ENCODE measurements around the gene LRRC23. TPM values are rescaled to one million over a fixed set of nuclear protein-coding genes. Genes with fewer than 3 reads are reported as not detected.
"Not testable (repeated sequence)": the region's sequence is repeated elsewhere in the genome, so short reads cannot be mapped to it uniquely, and the experiment has no call there.

LRRC23 gene
- total RNA-seq, 1 donor from 2014 or later = 11.6 TPM

DNA sequence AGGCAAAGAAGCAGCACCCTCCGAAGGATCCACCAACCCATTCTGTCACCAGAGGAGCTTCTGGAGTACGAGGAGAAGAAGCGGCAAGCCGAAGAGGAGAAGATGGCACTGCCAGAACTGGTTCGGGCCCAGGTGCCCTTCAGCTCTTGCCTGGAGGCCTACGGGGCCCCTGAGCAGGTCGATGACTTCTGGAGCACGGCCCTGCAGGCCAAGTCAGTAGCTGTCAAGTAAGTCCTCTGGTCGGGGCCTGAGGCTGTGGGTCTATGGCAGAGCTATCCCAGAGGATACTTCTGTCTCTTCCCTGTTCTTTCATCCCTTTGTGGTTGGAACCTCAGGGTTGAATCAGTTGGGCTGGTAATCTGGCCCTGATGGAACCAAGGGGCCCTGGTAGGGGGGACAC, 43.2 kb upstream of the LRRC23 start:
- TF ChIP-seq, protein P1, sequence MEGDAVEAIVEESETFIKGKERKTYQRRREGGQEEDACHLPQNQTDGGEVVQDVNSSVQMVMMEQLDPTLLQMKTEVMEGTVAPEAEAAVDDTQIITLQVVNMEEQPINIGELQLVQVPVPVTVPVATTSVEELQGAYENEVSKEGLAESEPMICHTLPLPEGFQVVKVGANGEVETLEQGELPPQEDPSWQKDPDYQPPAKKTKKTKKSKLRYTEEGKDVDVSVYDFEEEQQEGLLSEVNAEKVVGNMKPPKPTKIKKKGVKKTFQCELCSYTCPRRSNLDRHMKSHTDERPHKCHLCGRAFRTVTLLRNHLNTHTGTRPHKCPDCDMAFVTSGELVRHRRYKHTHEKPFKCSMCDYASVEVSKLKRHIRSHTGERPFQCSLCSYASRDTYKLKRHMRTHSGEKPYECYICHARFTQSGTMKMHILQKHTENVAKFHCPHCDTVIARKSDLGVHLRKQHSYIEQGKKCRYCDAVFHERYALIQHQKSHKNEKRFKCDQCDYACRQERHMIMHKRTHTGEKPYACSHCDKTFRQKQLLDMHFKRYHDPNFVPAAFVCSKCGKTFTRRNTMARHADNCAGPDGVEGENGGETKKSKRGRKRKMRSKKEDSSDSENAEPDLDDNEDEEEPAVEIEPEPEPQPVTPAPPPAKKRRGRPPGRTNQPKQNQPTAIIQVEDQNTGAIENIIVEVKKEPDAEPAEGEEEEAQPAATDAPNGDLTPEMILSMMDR (IDR thresholded peaks at IDR 0.05; ENCODE audit: insufficient read depth, low read length, severe bottlenecking) = no peak
- DNase-seq (ENCODE audit: low read depth) (no peak), FAIRE-seq (no peak)
- H3K36me3 ChIP-seq (ENCODE audit: control insufficient read depth, insufficient read depth, low read length) = peaks cover 50% of the 10 kb centered on the region
- H3K27me3 ChIP-seq (ENCODE audit: control insufficient read depth, insufficient read depth, low read length) = no peaks in the 10 kb centered on the region
- H3K4me3 ChIP-seq (ENCODE audit: low read depth, low read length) = no peak overlapping the region

DNA sequence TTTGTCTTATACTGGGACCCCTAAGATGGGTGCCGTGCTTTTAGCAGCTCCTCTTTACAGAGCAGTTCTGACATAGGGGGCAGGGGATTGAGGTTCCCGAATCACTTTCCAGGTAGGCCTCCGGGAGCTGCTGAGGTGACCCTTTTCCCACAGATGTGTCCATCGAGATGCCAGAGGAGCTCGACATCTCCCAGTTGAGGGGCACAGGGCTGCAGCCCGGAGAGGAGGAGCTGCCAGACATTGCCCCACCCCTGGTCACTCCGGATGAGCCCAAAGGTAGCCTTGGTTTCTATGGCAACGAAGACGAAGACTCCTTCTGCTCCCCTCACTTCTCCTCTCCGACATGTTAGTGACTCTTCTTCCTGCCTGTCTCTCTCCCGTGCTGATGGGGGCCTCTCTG, 41.6 kb upstream of the LRRC23 start:
- Histone ChIP-seq H3K4me3 (ENCODE audit: low read depth, low read length) (no peak overlapping the region), H3K27me3 (ENCODE audit: control insufficient read depth, insufficient read depth, low read length) (no peaks in the 10 kb centered on the region), H3K36me3 (ENCODE audit: control insufficient read depth, insufficient read depth, low read length) (peaks cover 43% of the 10 kb centered on the region)
- no peak for DNase-seq (ENCODE audit: low read depth)
- TF ChIP-seq, protein P1 (IDR thresholded peaks at IDR 0.05; ENCODE audit: insufficient read depth, low read length, severe bottlenecking) = no peak
- FAIRE-seq = no peak

DNA sequence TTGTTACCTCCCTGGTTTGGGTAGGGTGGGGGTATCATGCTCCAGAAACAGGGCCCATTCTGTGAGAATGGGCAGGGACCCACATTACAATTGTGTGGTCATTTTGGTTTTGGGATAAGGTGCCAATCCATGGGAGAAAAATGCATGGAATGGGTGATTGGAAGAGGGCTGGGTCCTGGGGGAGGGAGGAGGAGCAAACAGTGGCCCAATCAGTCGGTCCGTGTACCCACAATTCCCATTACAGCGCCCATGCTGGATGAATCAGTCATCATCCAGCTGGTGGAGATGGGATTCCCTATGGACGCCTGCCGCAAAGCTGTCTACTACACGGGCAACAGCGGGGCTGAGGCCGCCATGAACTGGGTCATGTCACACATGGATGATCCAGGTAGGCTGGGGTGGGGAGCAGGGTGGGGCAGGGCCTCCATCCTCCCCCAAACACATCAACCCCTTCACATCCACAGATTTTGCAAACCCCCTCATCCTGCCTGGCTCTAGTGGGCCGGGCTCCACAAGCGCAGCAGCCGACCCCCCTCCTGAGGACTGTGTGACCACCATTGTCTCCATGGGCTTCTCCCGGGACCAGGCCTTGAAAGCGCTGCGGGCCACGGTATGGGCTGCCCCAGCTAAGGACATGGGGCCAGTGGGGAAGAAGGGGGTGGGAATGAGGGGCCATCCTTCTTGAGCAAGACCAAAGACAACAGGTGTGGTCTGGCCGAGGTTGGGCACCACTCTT, 40.9 kb upstream of the LRRC23 start:
- Histone ChIP-seq H3K4me3 (ENCODE audit: low read depth, low read length) (no peak overlapping the region), H3K27me3 (ENCODE audit: control insufficient read depth, insufficient read depth, low read length) (no peaks in the 10 kb centered on the region), H3K36me3 (ENCODE audit: control insufficient read depth, insufficient read depth, low read length) (peaks cover 39% of the 10 kb centered on the region)
- FAIRE-seq (no peak), DNase-seq (ENCODE audit: low read depth) (no peak)
- TF ChIP-seq, protein P1 (IDR thresholded peaks at IDR 0.05; ENCODE audit: insufficient read depth, low read length, severe bottlenecking) = no peak

DNA sequence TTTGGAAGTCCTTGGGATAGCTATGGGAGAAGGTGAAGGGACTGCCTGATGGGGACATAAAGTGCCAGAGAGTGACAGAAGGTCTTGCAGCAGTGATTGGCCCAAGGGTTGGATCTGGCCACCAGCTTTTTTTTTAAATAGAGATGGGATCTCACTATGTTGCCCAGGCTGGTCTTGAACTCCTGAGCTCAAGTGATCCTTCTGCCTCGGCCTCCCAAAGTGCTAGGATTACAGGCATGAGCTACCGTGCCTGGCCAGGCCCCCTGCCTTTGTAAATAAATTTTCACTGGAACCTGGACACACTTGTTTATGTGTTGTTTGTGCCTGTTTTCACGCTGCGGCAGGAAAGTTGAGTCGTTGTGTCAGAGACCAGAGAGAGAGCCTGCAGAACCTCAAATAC, 39.3 kb upstream of the LRRC23 start:
- H3K36me3 ChIP-seq (ENCODE audit: control insufficient read depth, insufficient read depth, low read length) = peaks cover 43% of the 10 kb centered on the region
- not testable (repeated sequence) for H3K27me3 ChIP-seq (ENCODE audit: control insufficient read depth, insufficient read depth, low read length); DNase-seq (ENCODE audit: low read depth); FAIRE-seq; H3K4me3 ChIP-seq (ENCODE audit: low read depth, low read length)

DNA sequence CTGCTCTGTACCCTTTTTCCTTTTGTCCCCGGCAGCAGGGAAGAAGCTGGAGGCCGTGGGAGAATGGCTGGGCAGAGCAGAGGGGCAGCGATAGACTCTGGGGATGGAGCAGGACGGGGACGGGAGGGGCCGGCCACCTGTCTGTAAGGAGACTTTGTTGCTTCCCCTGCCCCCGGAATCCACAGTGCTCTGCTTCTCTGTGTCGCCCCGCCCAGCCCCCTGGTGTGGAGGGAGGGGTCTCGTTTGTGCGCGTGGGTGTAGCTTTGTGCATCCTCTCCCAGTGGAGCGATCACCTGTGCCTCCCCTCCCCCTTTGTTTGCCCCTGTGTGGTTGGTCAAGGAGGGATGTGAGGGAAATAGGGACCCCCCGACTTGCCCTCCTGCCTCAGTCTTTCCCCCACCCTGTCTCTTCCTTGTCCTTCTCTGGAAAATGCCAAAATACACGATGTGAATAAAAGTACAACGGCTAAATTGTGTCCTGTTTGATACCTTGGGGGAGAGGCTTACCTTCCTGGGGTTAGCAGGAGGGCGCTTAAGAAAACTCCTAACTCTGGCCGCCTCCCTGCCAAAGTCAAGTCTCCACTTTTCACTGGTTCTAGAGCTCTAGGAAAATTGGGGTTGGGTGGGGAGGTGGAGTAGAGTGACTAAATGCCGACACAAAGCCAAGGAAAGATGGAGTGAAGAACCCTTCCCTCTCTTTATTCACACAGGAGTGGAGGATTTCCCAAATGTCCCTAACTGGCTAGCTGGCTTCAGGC, 38.3 kb upstream of the LRRC23 start:
- FAIRE-seq = peak; percentile 94
- TF ChIP-seq, protein P1 (IDR thresholded peaks at IDR 0.05; ENCODE audit: insufficient read depth, low read length, severe bottlenecking) = no peak
- Histone ChIP-seq H3K27me3 (ENCODE audit: control insufficient read depth, insufficient read depth, low read length) (no peaks in the 10 kb centered on the region), H3K36me3 (ENCODE audit: control insufficient read depth, insufficient read depth, low read length) (peaks cover 36% of the 10 kb centered on the region), H3K4me3 (ENCODE audit: low read depth, low read length) (no peak overlapping the region)
- no peak for DNase-seq (ENCODE audit: low read depth)

DNA sequence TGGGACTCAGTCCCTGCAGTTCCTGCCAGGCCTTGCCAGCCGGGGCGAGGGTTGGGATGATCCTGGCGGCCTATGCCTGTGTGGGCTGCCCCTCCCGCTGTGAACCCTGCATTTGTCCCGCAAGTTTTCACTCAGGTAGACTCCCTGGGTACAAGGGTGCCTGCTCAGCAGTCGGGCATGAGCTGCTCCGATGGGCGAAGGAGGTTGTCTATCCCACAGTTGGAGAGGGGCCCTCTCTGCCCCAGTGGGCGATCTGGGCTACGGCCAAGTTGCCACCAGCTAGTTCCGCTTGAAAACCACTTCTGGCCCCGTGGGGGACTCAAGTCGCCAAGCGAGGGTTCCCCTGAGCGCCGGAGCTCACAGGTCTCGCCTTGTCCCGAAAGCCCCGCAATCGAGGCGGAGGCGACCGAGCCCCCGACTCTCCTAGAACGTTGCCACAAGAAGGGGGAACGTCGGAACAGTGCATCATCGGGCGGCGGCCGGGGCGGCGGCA, 37.7 kb upstream of the LRRC23 start:
- TF ChIP-seq, protein P1 (IDR thresholded peaks at IDR 0.05; ENCODE audit: insufficient read depth, low read length, severe bottlenecking) = no peak
- DNase-seq (ENCODE audit: low read depth) (no peak), FAIRE-seq (no peak)
- no peaks in the 10 kb centered on the region for H3K27me3 ChIP-seq (ENCODE audit: control insufficient read depth, insufficient read depth, low read length)
- peak overlapping the region; percentile 91 for H3K4me3 ChIP-seq (ENCODE audit: low read depth, low read length)
- peaks cover 31% of the 10 kb centered on the region for H3K36me3 ChIP-seq (ENCODE audit: control insufficient read depth, insufficient read depth, low read length)

All from bronchial epithelial cell (primary cell).